SK-N-SH (cell line): ENCODE measurements around the gene CTBP1.

Source experiments
- EP300 ChIP-seq, 2 experiments: IDR thresholded peaks; 2 replicates each; pipeline versions ENCODE4 v1.4.0 to v1.6.1; 2012; ENCODE audit warnings: borderline replicate concordance in 1 of 2, low read depth in 1 of 2, low read length in 1 of 2
- GABPA ChIP-seq: IDR thresholded peaks from 2 replicates; pipeline ENCODE4 v1.4.0; 2012; ENCODE audit warnings: low read depth, mild to moderate bottlenecking
- RCOR1 ChIP-seq: fragments of 150-350 bp; IDR thresholded peaks from 2 replicates; pipeline ENCODE4 v1.6.1; 2017; ENCODE audit warnings: antibody characterized with exemption, low read length
- RFX5 ChIP-seq: IDR thresholded peaks from 2 replicates; pipeline ENCODE4 v1.6.1; 2012; ENCODE audit warnings: mild to moderate bottlenecking, improper control_type of control experiment, low read length
- SMC3 ChIP-seq: IDR thresholded peaks from 2 replicates; pipeline ENCODE4 v1.6.1; 2012; ENCODE audit warnings: low read depth, low read length, improper control_type of control experiment
- TAF1 ChIP-seq: IDR thresholded peaks from 2 replicates; pipeline ENCODE4 v1.6.1; 2012; ENCODE audit warnings: low read depth, mild to moderate bottlenecking, low read length, moderate library complexity, borderline replicate concordance
- TEAD4 ChIP-seq: IDR thresholded peaks from 2 replicates; pipeline ENCODE4 v1.4.0; 2012; ENCODE audit warnings: mild to moderate bottlenecking, borderline replicate concordance; ENCODE audit not compliant: insufficient read depth
- TF ChIP-seq, protein P1 (sequence below): IDR thresholded peaks from 2 replicates; pipeline ENCODE4 v1.4.0; 2012; ENCODE audit warnings: low read depth
- TF ChIP-seq, protein P2 (sequence below): fragments of 200-600 bp; sonication (generic); IDR thresholded peaks from 2 replicates; pipeline ENCODE4 v1.6.1; 2017; ENCODE audit warnings: antibody characterized with exemption, mild to moderate bottlenecking, moderate library complexity

DNA sequence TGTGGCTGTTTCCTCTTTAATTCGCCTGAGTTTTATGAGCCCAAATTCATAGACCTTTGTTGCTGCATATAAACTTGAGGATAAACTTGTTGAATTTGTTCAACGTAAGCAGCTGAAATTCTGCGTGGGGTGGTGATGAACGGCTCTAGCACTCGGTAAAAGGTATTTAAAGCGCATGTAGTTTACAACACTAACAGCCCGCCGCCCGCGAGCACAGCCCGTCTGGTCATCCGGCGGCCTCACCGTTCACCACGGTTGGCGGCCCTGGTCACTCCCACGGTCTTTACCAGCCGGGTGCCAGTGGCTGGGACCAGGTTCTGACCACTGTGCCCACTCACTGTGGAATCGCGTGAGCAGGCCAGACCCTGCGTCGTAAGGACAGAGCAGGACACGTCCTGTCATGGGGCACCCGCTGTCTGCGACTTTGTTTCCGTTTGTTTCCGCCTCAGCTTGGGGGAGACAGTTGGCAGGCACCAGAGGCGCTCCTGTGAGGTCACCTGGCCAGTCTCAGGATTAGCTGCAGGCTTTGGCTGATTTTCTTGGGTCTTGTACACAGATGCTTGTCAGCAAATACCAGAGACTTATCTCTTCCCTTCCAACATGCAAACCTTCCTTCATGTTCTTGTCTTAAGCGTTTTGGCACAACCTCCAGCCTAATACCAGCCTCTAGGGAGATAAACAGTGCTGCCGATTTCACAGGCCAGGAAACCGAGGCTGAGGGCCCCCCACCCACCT is 39.8 kb downstream of the CTBP1 start:
- TF ChIP-seq, protein P1, sequence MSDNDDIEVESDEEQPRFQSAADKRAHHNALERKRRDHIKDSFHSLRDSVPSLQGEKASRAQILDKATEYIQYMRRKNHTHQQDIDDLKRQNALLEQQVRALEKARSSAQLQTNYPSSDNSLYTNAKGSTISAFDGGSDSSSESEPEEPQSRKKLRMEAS = no peak
- TF ChIP-seq RFX5 (no peak), EP300 (IDR thresholded peaks at IDR 0.05; ENCODE audit: borderline replicate concordance in 1 of 2, low read depth in 1 of 2, low read length in 1 of 2) (no peak), GABPA (no peak), SMC3 (no peak), TAF1 (no peak), RCOR1 (no peak), TEAD4 (no peak)
- TF ChIP-seq, protein P2, sequence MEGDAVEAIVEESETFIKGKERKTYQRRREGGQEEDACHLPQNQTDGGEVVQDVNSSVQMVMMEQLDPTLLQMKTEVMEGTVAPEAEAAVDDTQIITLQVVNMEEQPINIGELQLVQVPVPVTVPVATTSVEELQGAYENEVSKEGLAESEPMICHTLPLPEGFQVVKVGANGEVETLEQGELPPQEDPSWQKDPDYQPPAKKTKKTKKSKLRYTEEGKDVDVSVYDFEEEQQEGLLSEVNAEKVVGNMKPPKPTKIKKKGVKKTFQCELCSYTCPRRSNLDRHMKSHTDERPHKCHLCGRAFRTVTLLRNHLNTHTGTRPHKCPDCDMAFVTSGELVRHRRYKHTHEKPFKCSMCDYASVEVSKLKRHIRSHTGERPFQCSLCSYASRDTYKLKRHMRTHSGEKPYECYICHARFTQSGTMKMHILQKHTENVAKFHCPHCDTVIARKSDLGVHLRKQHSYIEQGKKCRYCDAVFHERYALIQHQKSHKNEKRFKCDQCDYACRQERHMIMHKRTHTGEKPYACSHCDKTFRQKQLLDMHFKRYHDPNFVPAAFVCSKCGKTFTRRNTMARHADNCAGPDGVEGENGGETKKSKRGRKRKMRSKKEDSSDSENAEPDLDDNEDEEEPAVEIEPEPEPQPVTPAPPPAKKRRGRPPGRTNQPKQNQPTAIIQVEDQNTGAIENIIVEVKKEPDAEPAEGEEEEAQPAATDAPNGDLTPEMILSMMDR = no peak
